ENCODE measurements around the gene CD14. TPM values are rescaled to one million over a fixed set of nuclear protein-coding genes. Genes with fewer than 3 reads are reported as not detected.

Gene CD14
- total RNA-seq, 1 experiment from 2014 or later, result 0.13 TPM

GRCh38 chr5:140591747-140592372 is 41.1 kb downstream of the CD14 start:
- Histone ChIP-seq H2BK120ac (ENCODE audit: low read depth, low read length, poor library complexity, severe bottlenecking) (no peak overlapping the region), H2BK5ac (ENCODE audit: insufficient read length, low read length) (no peak overlapping the region), H3K9me3 (ENCODE audit: control insufficient read depth, low read depth, low read length) (no peaks in the 10 kb centered on the region), H3K14ac (ENCODE audit: insufficient read depth, low read length) (no peak overlapping the region), H2AK5ac (ENCODE audit: insufficient read length, low read length) (no peak overlapping the region), H4K8ac (replicated peaks; ENCODE audit: insufficient read length, low read depth, low read length) (no peak overlapping the region), H3K27me3 (ENCODE audit: insufficient read depth, low read length) (no peaks in the 10 kb centered on the region), H2BK15ac (ENCODE audit: low read depth, low read length) (no peak overlapping the region), H2AFZ (ENCODE audit: low read length) (no peak overlapping the region), H3T11ph (ENCODE audit: low read length) (no peak overlapping the region), H3K4me2 (ENCODE audit: insufficient read depth, insufficient read length, low read length) (no peak overlapping the region), H3K56ac (ENCODE audit: insufficient read length, low read depth, low read length) (no peak overlapping the region), H3K79me1 (ENCODE audit: insufficient read depth, low read depth, low read length, poor library complexity, severe bottlenecking) (no peaks in the 10 kb centered on the region), H3K18ac (ENCODE audit: insufficient read length, low read depth, low read length) (no peak overlapping the region), H3K4me1 (ENCODE audit: insufficient read depth, low read length) (no peaks in the 10 kb centered on the region), H3K79me2 (ENCODE audit: insufficient read depth, low read length) (no peaks in the 10 kb centered on the region), H2BK20ac (ENCODE audit: low read depth, low read length, poor library complexity, severe bottlenecking) (no peak overlapping the region), H4K91ac (ENCODE audit: insufficient read length, low read depth, low read length) (no peak overlapping the region), H3K23me2 (ENCODE audit: insufficient read length, low read depth, low read length, poor library complexity, severe bottlenecking) (no peaks in the 10 kb centered on the region), H4K5ac (ENCODE audit: insufficient read length, low read depth, low read length) (no peak overlapping the region), H3K9ac (ENCODE audit: extremely low read depth, insufficient read length, low read length) (no peak overlapping the region), H3K4ac (ENCODE audit: low read depth, low read length) (no peak overlapping the region), H3K27ac (ENCODE audit: insufficient read length, low read depth, low read length) (no peak overlapping the region), H3K23ac (ENCODE audit: insufficient read length, low read depth, low read length) (no peak overlapping the region), H2BK12ac (ENCODE audit: insufficient read length, low read depth, low read length) (no peak overlapping the region), H4K20me1 (ENCODE audit: control insufficient read depth, insufficient read depth, insufficient read length) (no peaks in the 10 kb centered on the region)
- H3K36me3 Mint-ChIP-seq (ENCODE audit: insufficient read depth in 1 of 3, low read depth in 3 of 3), result no peaks in the 10 kb centered on the region
- DNase-seq, result no peak
- peaks cover 2% of the 10 kb centered on the region for H3K27me3 Mint-ChIP-seq (ENCODE audit: low read depth)
- peaks cover 5 to 6% of the 10 kb centered on the region in 2 experiments for H3K4me1 Mint-ChIP-seq
- H3K4me3 Mint-ChIP-seq, result no peak overlapping the region
- H3K27ac Mint-ChIP-seq, result no peak overlapping the region; a peak in 1 of 7 replicates
- WGBS (ENCODE audit: extremely low coverage, insufficient read length, low lambda C conversion rate), result no CpG with 5 or more reads among the region's 5 CpGs
- no peak for TF ChIP-seq CTCF (conservative IDR thresholded peaks at IDR 0.05)
- H3K9me3 Mint-ChIP-seq, result no peaks in the 10 kb centered on the region; a peak in 2 of 5 replicates

Data from H9 (cell line).